Suprapubic skin (tissue), 3 donors: ENCODE results near the gene ANKRD24.

Source experiments
- CTCF ChIP-seq, 2 donors: fragments of 200-600 bp in 1 of 2; fragments of 450-650 bp in 1 of 2; sonication (generic) in 1 of 2; IDR thresholded peaks; one replicate each; pipeline ENCODE4 v1.5.1; 2016 to 2019; ENCODE audit warnings: antibody characterized with exemption in 2 of 2, mild to moderate bottlenecking in 1 of 2, moderate library complexity in 1 of 2
- EP300 ChIP-seq: sonication (generic); formaldehyde crosslinking; IDR thresholded peaks from one replicate; pipeline ENCODE4 v1.6.1; 2017; ENCODE audit warnings: antibody characterized with exemption
- POLR2A ChIP-seq, 2 donors: fragments of 450-650 bp; IDR thresholded peaks; one replicate each; pipeline ENCODE4 v1.6.1; 2017; ENCODE audit warnings: antibody characterized with exemption in 2 of 2, mild to moderate bottlenecking in 2 of 2, moderate library complexity in 2 of 2

GRCh38 chr19:4217429-4218264, 35.2 kb downstream of the ANKRD24 start:
- TF ChIP-seq CTCF (IDR thresholded peaks at IDR 0.05), result no peak
- no peak for TF ChIP-seq EP300
- TF ChIP-seq POLR2A (IDR thresholded peaks at IDR 0.05), result no peak
